H9 (cell line): ENCODE data around the gene NEDD4L. TPM values are rescaled to one million over a fixed set of nuclear protein-coding genes. Genes with fewer than 3 reads are reported as not detected.
A peak's percentile ranks its signal among the peaks of the same experiment; 100 is the strongest.

ENCODE experiments used
- DNase-seq: peaks from one replicate; pipeline ENCODE4 v3.0.0-alpha.2; 2017
- H2AFZ ChIP-seq: one replicate; pipeline ENCODE4 v1.6.1; 2013; ENCODE audit warnings: mild to moderate bottlenecking, low read length, control low read depth, moderate library complexity
- H2AK5ac ChIP-seq: 2 replicates; pipeline ENCODE4 v1.6.1; 2013; ENCODE audit warnings: low read length, control low read depth, mixed read lengths; ENCODE audit not compliant: insufficient read length
- H2BK120ac ChIP-seq: one replicate; pipeline ENCODE4 v1.6.1; 2013; ENCODE audit warnings: low read depth, mild to moderate bottlenecking, low read length, control low read depth, inconsistent platforms; ENCODE audit not compliant: poor library complexity, severe bottlenecking
- H2BK12ac ChIP-seq: 2 replicates; pipeline ENCODE4 v1.6.1; 2013; ENCODE audit warnings: low read length, control low read depth, mixed read lengths, low read depth; ENCODE audit not compliant: insufficient read length
- H2BK15ac ChIP-seq: 2 replicates; pipeline ENCODE4 v1.6.1; 2013; ENCODE audit warnings: low read depth, low read length, control low read depth
- H2BK20ac ChIP-seq: one replicate; pipeline ENCODE4 v1.6.1; 2013; ENCODE audit warnings: low read depth, mild to moderate bottlenecking, low read length, control low read depth, inconsistent platforms; ENCODE audit not compliant: poor library complexity, severe bottlenecking
- H2BK5ac ChIP-seq: 2 replicates; pipeline ENCODE4 v1.6.1; 2013; ENCODE audit warnings: low read length, control low read depth, mixed read lengths; ENCODE audit not compliant: insufficient read length
- H3K14ac ChIP-seq: 2 replicates; pipeline ENCODE4 v1.6.1; 2013; ENCODE audit warnings: low read length, control low read depth; ENCODE audit not compliant: insufficient read depth
- H3K18ac ChIP-seq: 2 replicates; pipeline ENCODE4 v1.6.1; 2013; ENCODE audit warnings: low read depth, mild to moderate bottlenecking, mixed read lengths, low read length, control low read depth; ENCODE audit not compliant: insufficient read length
- H3K23ac ChIP-seq: 2 replicates; pipeline ENCODE4 v1.6.1; 2013; ENCODE audit warnings: low read length, control low read depth, mixed read lengths, low read depth; ENCODE audit not compliant: insufficient read length
- H3K23me2 ChIP-seq: 2 replicates; pipeline ENCODE4 v1.6.1; 2013; ENCODE audit warnings: low read depth, mild to moderate bottlenecking, mixed read lengths, low read length, control low read depth; ENCODE audit not compliant: insufficient read length, poor library complexity, severe bottlenecking
- H3K27ac ChIP-seq: 2 replicates; pipeline ENCODE4 v1.5.1; 2013; ENCODE audit warnings: low read length, control low read depth, mixed read lengths, low read depth; ENCODE audit not compliant: insufficient read length
- H3K27me3 ChIP-seq: 2 replicates; pipeline ENCODE4 v1.6.1; 2013; ENCODE audit warnings: low read length, control low read depth, inconsistent platforms; ENCODE audit not compliant: insufficient read depth
- H3K4ac ChIP-seq: 2 replicates; pipeline ENCODE4 v1.6.1; 2013; ENCODE audit warnings: low read depth, mild to moderate bottlenecking, control low read depth, inconsistent platforms, low read length, moderate library complexity
- H3K4me1 ChIP-seq: 2 replicates; pipeline ENCODE4 v1.6.1; 2013; ENCODE audit warnings: low read length, control low read depth, inconsistent platforms; ENCODE audit not compliant: insufficient read depth
- H3K4me2 ChIP-seq: 2 replicates; pipeline ENCODE4 v1.6.1; 2013; ENCODE audit warnings: low read length, control low read depth, mixed read lengths; ENCODE audit not compliant: insufficient read length, insufficient read depth
- H3K56ac ChIP-seq: 2 replicates; pipeline ENCODE4 v1.6.1; 2013; ENCODE audit warnings: low read depth, mild to moderate bottlenecking, mixed read lengths, low read length, control low read depth; ENCODE audit not compliant: insufficient read length
- H3K79me1 ChIP-seq: 2 replicates; pipeline ENCODE4 v1.6.1; 2013; ENCODE audit warnings: low read depth, mild to moderate bottlenecking, moderate library complexity, low read length, control low read depth, inconsistent platforms; ENCODE audit not compliant: insufficient read depth, poor library complexity, severe bottlenecking
- H3K79me2 ChIP-seq: 2 replicates; pipeline ENCODE4 v1.6.1; 2013; ENCODE audit warnings: low read length, control low read depth, inconsistent platforms; ENCODE audit not compliant: insufficient read depth
- H3K9ac ChIP-seq: 2 replicates; pipeline ENCODE4 v1.6.1; 2013; ENCODE audit warnings: low read length, control low read depth, mixed read lengths; ENCODE audit not compliant: insufficient read length; ENCODE audit errors: extremely low read depth
- H3K9me3 ChIP-seq: one replicate; pipeline ENCODE4 v1.6.1; 2013; ENCODE audit warnings: low read depth, low read length, inconsistent platforms; ENCODE audit not compliant: control insufficient read depth
- H3T11ph ChIP-seq: one replicate; pipeline ENCODE4 v1.6.1; 2013; ENCODE audit warnings: mild to moderate bottlenecking, low read length, control low read depth, inconsistent platforms
- H4K20me1 ChIP-seq: one replicate; pipeline ENCODE4 v1.6.1; 2013; ENCODE audit not compliant: control insufficient read depth, insufficient read length, insufficient read depth
- H4K5ac ChIP-seq: 2 replicates; pipeline ENCODE4 v1.6.1; 2013; ENCODE audit warnings: low read depth, mild to moderate bottlenecking, mixed read lengths, low read length, control low read depth; ENCODE audit not compliant: insufficient read length
- H4K8ac ChIP-seq: replicated peaks from 2 replicates; pipeline ENCODE4 v1.6.1; 2013; ENCODE audit warnings: low read length, control low read depth, mixed read lengths, low read depth; ENCODE audit not compliant: insufficient read length
- H4K91ac ChIP-seq: 2 replicates; pipeline ENCODE4 v1.6.1; 2013; ENCODE audit warnings: low read depth, mild to moderate bottlenecking, moderate library complexity, mixed read lengths, low read length, control low read depth; ENCODE audit not compliant: insufficient read length
- H3K27ac Mint-ChIP-seq, 3 experiments: 2 replicates in 2 of 3; 3 replicates in 1 of 3; pipeline ENCODE4 v1.8.0; 2020 to 2021; ENCODE audit warnings: mixed read lengths in 3 of 3, mild to moderate bottlenecking in 1 of 3, moderate library complexity in 1 of 3
- H3K27me3 Mint-ChIP-seq: 2 replicates; pipeline ENCODE4 v1.8.0; 2021; ENCODE audit warnings: low read depth, mild to moderate bottlenecking, moderate library complexity, mixed read lengths
- H3K36me3 Mint-ChIP-seq, 3 experiments: 2 replicates in 2 of 3; 3 replicates in 1 of 3; pipeline ENCODE4 v1.8.0; 2020 to 2021; ENCODE audit warnings: low read depth in 3 of 3, mixed read lengths in 3 of 3; ENCODE audit not compliant: insufficient read depth in 1 of 3
- H3K4me1 Mint-ChIP-seq, 2 experiments: 2 replicates each; pipeline ENCODE4 v1.8.0; 2020; ENCODE audit warnings: mixed read lengths in 2 of 2
- H3K4me3 Mint-ChIP-seq, 2 experiments: 2 replicates in 1 of 2; 3 replicates in 1 of 2; pipeline ENCODE4 v1.8.0; 2020 to 2021; ENCODE audit warnings: mild to moderate bottlenecking in 2 of 2, mixed read lengths in 2 of 2, moderate library complexity in 1 of 2
- H3K9me3 Mint-ChIP-seq, 2 experiments: 2 replicates in 1 of 2; 3 replicates in 1 of 2; pipeline ENCODE4 v1.8.0; 2020; ENCODE audit warnings: mild to moderate bottlenecking in 2 of 2, mixed read lengths in 2 of 2, moderate library complexity in 1 of 2
- CTCF ChIP-seq: fragments of 200-600 bp; sonication (generic); conservative IDR thresholded peaks from 3 replicates; pipeline ENCODE4 v1.8.0; 2021; ENCODE audit warnings: antibody characterized with exemption, mild to moderate bottlenecking
- WGBS: extraction: QIAGEN DNeasy Blood & Tissue Kit; methylation state at CpG from one replicate; pipeline ENCODE4 v1.1.7; 2013; ENCODE audit warnings: missing lambda C conversion rate, low lambda C conversion rate, mixed read lengths; ENCODE audit not compliant: insufficient read length; ENCODE audit errors: extremely low coverage; 5-methylcytosine and 5-hydroxymethylcytosine counted together
- total RNA-seq: library from RNA; stranded (reverse); gene quantifications from 2 replicates; pipeline ENCODE4 v1.2.1, GENCODE V29; 2021

NEDD4L gene
- total RNA-seq, 1 experiment from 2014 or later = 76.3 TPM

- Histone ChIP-seq H4K5ac (no peak overlapping the region), H3K9me3 (no peaks in the 10 kb centered on the region), H3K56ac (no peak overlapping the region), H3K4me2 (no peak overlapping the region), H3K4me1 (peaks cover 16% of the 10 kb centered on the region), H2BK12ac (no peak overlapping the region), H3T11ph (no peak overlapping the region), H2AFZ (no peak overlapping the region), H2BK15ac (no peak overlapping the region), H3K27ac (no peak overlapping the region), H3K9ac (no peak overlapping the region), H2BK20ac (no peak overlapping the region), H3K23me2 (no peaks in the 10 kb centered on the region), H3K14ac (no peak overlapping the region), H2BK5ac (no peak overlapping the region), H3K79me2 (peaks cover 5% of the 10 kb centered on the region; the same call in 1 of the 2 replicates), H3K79me1 (no peaks in the 10 kb centered on the region), H4K20me1 (no peaks in the 10 kb centered on the region), H4K8ac (no peak overlapping the region), H3K4ac (no peak overlapping the region), H4K91ac (no peak overlapping the region), H2BK120ac (no peak overlapping the region), H3K18ac (no peak overlapping the region), H3K23ac (no peak overlapping the region), H2AK5ac (no peak overlapping the region), H3K27me3 (no peaks in the 10 kb centered on the region)
- Mint-ChIP-seq H3K4me1 (peaks cover 40 to 45% of the 10 kb centered on the region in 2 experiments), H3K27me3 (no peaks in the 10 kb centered on the region; the same call in 1 of the 2 replicates), H3K27ac (peak overlapping the region in 2 of 3 experiments; percentile 38 to 41; a peak in 2 of 7 replicates), H3K36me3 (no peaks in the 10 kb centered on the region; a peak in 1 of 7 replicates), H3K4me3 (no peak overlapping the region), H3K9me3 (no peaks in the 10 kb centered on the region)
- TF ChIP-seq CTCF = peak; percentile 94
- WGBS = no CpG with 5 or more reads among the region's 7 CpGs
- peak; percentile 71 for DNase-seq
These were observed 91.8 kb downstream of the NEDD4L start for GRCh38 chr18:58135701-58136331.
